Thyroid gland (tissue), 4 donors: ENCODE data around the gene AGTRAP. TPM values are rescaled to one million over a fixed set of nuclear protein-coding genes. Genes with fewer than 3 reads are reported as not detected.

ENCODE experiments used
- DNase-seq, 2 donors: peaks; one replicate each; pipeline ENCODE4 v3.0.0-alpha.2; 2019
- H3K27ac ChIP-seq, 3 donors: fragments of 200-600 bp; sonication (generic); 1 replicate in 2 of 3; 2 replicates in 1 of 3; pipeline ENCODE4 v1.5.1; 2016 to 2019; ENCODE audit warnings: mild to moderate bottlenecking in 1 of 3, moderate library complexity in 1 of 3
- H3K27me3 ChIP-seq: fragments of 200-600 bp; sonication (generic); one replicate; pipeline ENCODE4 v1.5.1; 2019
- H3K36me3 ChIP-seq, 2 donors: fragments of 200-600 bp; sonication (generic); one replicate each; pipeline ENCODE4 v1.5.1; 2016 to 2019
- H3K4me1 ChIP-seq, 2 donors: fragments of 200-600 bp; sonication (generic); one replicate each; pipeline ENCODE4 v1.5.1; 2017 to 2019
- H3K4me3 ChIP-seq, 3 donors: fragments of 200-600 bp; sonication (generic); replicated peaks in 1 of 3; 1 replicate in 2 of 3; 2 replicates in 1 of 3; pipeline ENCODE4 v1.5.1; 2016; ENCODE audit warnings: mild to moderate bottlenecking in 1 of 3
- H3K9me3 ChIP-seq: fragments of 200-600 bp; sonication (generic); one replicate; pipeline ENCODE4 v1.5.1; 2017
- CTCF ChIP-seq, 6 experiments: fragments of 200-600 bp in 3 of 6; fragments of 450-650 bp in 3 of 6; sonication (generic) in 3 of 6; IDR thresholded peaks; one replicate each; pipeline ENCODE4 v1.5.1; 2016 to 2019; ENCODE audit warnings: antibody characterized with exemption in 6 of 6, mild to moderate bottlenecking in 2 of 6, inconsistent platforms in 1 of 6, moderate library complexity in 1 of 6
- POLR2A ChIP-seq, 2 donors: fragments of 450-650 bp; IDR thresholded peaks; one replicate each; pipeline ENCODE4 v1.6.1; 2017; ENCODE audit warnings: antibody characterized with exemption in 2 of 2, mild to moderate bottlenecking in 2 of 2, moderate library complexity in 1 of 2
- WGBS, 2 donors: methylation state at CpG; one replicate each; pipeline ENCODE4 v1.1.5; 2017; 5-methylcytosine and 5-hydroxymethylcytosine counted together
- intact Hi-C: fragments of 100-400 bp; cut with DNase I; formaldehyde crosslinking; loops from one replicate; pipeline ENCODE4 v1.15.1; 2023
- total RNA-seq, 4 donors: library from RNA; depleted of rRNA; stranded (reverse); fragments of >200 nt; gene quantifications; one replicate each; pipeline ENCODE4 v1.2.3, GENCODE V29; 2016

The AGTRAP gene
- total RNA-seq, 4 donors from 2014 or later: 35.6 to 72.4 (median 63.6) TPM

GRCh38 chr1:11800391-11800755, 64.4 kb downstream of the AGTRAP start:
- no peak for DNase-seq
- H3K36me3 ChIP-seq: peaks cover 17 to 18% of the 10 kb centered on the region in 2 donors
- no peak overlapping the region for H3K4me3 ChIP-seq
- intact Hi-C loops: loop anchor here (10.0 kb wide), 1 partner anchor 146 kb away; the partner anchor contains the start of genes FBXO2 and FBXO44
- peaks cover 65 to 76% of the 10 kb centered on the region in 2 donors for H3K4me1 ChIP-seq
- H3K9me3 ChIP-seq: no peaks in the 10 kb centered on the region
- H3K27ac ChIP-seq: no peak overlapping the region
- TF ChIP-seq CTCF (IDR thresholded peaks at IDR 0.05) (no peak), POLR2A (IDR thresholded peaks at IDR 0.05) (no peak)
- 86 to 95% methylated on average over 8 of the region's 8 CpGs for WGBS, 2 donors
- H3K27me3 ChIP-seq: no peaks in the 10 kb centered on the region

Other genes with a start within 250 kb of the AGTRAP start
- gene FBXO2, start 81.7 kb upstream of the AGTRAP start, total RNA-seq: 1 to 10 TPM; 4.3 to 9.9 (median 6.7) TPM
- 10 to 100 TPM; 33.1 to 40.9 (median 34.4) TPM for gene FBXO44, start 81.3 kb upstream of the AGTRAP start, total RNA-seq
- 10 to 100 TPM in 2 of 4 donors, 1 to 10 TPM in 2; 8.1 to 10.9 (median 10.3) TPM for gene FBXO6, start 71.9 kb upstream of the AGTRAP start, total RNA-seq
- gene MAD2L2, start 55.0 kb upstream of the AGTRAP start, total RNA-seq: 10 to 100 TPM; 12.0 to 43.9 (median 21.5) TPM
- gene DRAXIN, start 44.4 kb upstream of the AGTRAP start, total RNA-seq: not detected
- 1 to 10 TPM in 1 of 4 donors, under 1 TPM in 1, not detected in 2; 0.22 to 6.3 TPM for gene C1orf167, start 26.1 kb downstream of the AGTRAP start, total RNA-seq
- 10 to 100 TPM; 52.8 to 96.9 (median 65.6) TPM for gene MTHFR, start 69.8 kb downstream of the AGTRAP start, total RNA-seq
- 10 to 100 TPM; 14.8 to 38.4 (median 16.9) TPM for gene CLCN6, start 70.1 kb downstream of the AGTRAP start, total RNA-seq
- not detected for gene NPPA, start 111.6 kb downstream of the AGTRAP start, total RNA-seq
- not detected for gene NPPB, start 122.8 kb downstream of the AGTRAP start, total RNA-seq
- 10 to 100 TPM; 74.6 to 98.0 (median 84.0) TPM for gene KIAA2013, start 190.3 kb downstream of the AGTRAP start, total RNA-seq
- 100 to 1,000 TPM in 1 of 4 donors, 10 to 100 TPM in 3; 64.4 to 107 (median 80.8) TPM for gene PLOD1, start 198.6 kb downstream of the AGTRAP start, total RNA-seq
- 100 to 1,000 TPM in 2 of 4 donors, 10 to 100 TPM in 2; 80.0 to 131 (median 111) TPM for gene MFN2, start 244.3 kb downstream of the AGTRAP start, total RNA-seq